Ishikawa (cell line): Measurements from ENCODE around the gene SLC28A3.
A peak's percentile ranks its signal among the peaks of the same experiment; 100 is the strongest.

ENCODE experiments used
- CEBPB ChIP-seq: IDR thresholded peaks from 2 replicates; pipeline ENCODE4 v1.6.1; 2012
- CREB1 ChIP-seq: IDR thresholded peaks from 2 replicates; pipeline ENCODE4 v1.6.1; 2012; ENCODE audit warnings: low read depth
- EGR1 ChIP-seq: IDR thresholded peaks from 2 replicates; pipeline ENCODE4 v1.6.1; 2012
- EP300 ChIP-seq: IDR thresholded peaks from 2 replicates; pipeline ENCODE4 v1.6.1; 2012; ENCODE audit warnings: borderline replicate concordance
- FOXM1 ChIP-seq: IDR thresholded peaks from 2 replicates; pipeline ENCODE4 v1.6.1; 2012; ENCODE audit warnings: low read depth, borderline replicate concordance
- NFIC ChIP-seq: IDR thresholded peaks from 2 replicates; pipeline ENCODE4 v1.6.1; 2012
- RAD21 ChIP-seq: IDR thresholded peaks from 2 replicates; pipeline ENCODE4 v1.6.1; 2012; ENCODE audit warnings: low read depth
- TAF1 ChIP-seq: IDR thresholded peaks from 2 replicates; pipeline ENCODE4 v1.6.1; 2012; ENCODE audit warnings: low read depth, mild to moderate bottlenecking
- TCF12 ChIP-seq: IDR thresholded peaks from 2 replicates; pipeline ENCODE4 v1.6.1; 2012; ENCODE audit warnings: low read depth
- TEAD4 ChIP-seq: IDR thresholded peaks from 2 replicates; pipeline ENCODE4 v1.6.1; 2012
- YY1 ChIP-seq: IDR thresholded peaks from 2 replicates; pipeline ENCODE4 v1.6.1; 2012; ENCODE audit warnings: low read depth
- ZBTB7A ChIP-seq: IDR thresholded peaks from 2 replicates; pipeline ENCODE4 v1.6.1; 2012; ENCODE audit warnings: low read depth
- TF ChIP-seq, protein P1 (sequence below): IDR thresholded peaks from 2 replicates; pipeline ENCODE4 v1.6.1; 2012
- TF ChIP-seq, protein P2 (sequence below): IDR thresholded peaks from 2 replicates; pipeline ENCODE4 v1.6.1; 2012
- TF ChIP-seq, protein P3 (sequence below): IDR thresholded peaks from 2 replicates; pipeline ENCODE4 v1.6.1; 2012; ENCODE audit warnings: low read depth, mild to moderate bottlenecking

The SLC28A3 gene

DNA sequence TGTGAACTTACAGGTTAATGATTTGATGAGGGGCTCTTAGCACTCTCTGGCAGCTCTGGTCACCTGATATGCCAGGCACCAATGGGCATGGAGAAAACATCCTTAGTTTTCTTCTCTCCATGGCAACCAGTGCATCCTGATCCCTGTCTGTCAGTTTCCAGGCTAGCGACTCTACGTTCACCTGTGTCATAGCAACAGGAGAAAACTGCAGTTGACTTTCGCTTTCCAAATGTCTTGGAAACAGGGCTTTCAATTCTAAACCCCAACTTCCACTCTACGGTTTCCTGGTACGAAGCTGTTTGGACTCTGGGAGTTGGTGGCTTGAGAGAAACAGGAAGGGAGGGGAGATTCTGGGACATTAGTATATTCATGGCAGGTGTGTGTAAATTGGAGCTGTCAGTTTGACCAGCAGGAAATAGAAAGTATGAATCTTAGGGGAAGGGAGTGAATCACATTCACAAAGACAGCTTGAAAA, 74.4 kb downstream of the SLC28A3 start:
- TF ChIP-seq CREB1 (no peak), RAD21 (no peak), TCF12 (no peak)

DNA sequence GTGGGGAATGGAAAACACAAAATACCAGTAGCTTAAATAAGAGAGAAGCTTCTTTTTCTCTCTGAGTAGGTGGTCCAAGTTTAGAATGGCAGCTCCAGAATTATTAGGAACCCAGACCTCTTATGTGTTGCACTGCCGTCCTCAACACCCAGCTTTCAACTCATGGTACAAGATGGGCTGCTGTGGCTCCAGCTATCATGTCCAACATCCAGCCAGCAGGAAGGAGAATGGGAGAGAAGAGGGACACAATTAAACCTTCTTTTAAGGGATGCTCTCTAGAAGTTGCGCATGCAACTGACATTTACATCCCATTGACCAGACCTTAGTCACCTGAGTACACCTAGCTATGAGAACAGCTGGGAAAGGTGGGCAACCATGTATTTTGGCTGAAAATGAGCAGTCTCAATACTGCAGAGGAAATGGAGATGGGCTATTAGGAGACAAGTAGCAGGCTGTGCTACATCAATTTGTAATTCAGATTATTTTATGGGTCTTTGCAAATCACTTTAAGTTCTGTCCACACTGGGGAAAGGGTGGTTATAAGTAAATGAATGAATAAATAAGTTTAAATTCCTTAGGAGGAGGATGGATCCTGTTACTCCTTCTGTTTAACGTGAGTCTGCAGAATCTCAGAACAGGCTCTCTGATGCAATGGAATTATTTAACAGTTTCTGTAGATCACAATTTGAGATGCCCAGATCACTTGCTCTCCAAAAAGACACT, 76.1 kb downstream of the SLC28A3 start:
- TF ChIP-seq, protein P1, sequence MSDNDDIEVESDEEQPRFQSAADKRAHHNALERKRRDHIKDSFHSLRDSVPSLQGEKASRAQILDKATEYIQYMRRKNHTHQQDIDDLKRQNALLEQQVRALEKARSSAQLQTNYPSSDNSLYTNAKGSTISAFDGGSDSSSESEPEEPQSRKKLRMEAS: no peak
- no peak for TF ChIP-seq TAF1
- no peak for TF ChIP-seq TCF12
- no peak for TF ChIP-seq RAD21
- no peak for TF ChIP-seq CREB1

DNA sequence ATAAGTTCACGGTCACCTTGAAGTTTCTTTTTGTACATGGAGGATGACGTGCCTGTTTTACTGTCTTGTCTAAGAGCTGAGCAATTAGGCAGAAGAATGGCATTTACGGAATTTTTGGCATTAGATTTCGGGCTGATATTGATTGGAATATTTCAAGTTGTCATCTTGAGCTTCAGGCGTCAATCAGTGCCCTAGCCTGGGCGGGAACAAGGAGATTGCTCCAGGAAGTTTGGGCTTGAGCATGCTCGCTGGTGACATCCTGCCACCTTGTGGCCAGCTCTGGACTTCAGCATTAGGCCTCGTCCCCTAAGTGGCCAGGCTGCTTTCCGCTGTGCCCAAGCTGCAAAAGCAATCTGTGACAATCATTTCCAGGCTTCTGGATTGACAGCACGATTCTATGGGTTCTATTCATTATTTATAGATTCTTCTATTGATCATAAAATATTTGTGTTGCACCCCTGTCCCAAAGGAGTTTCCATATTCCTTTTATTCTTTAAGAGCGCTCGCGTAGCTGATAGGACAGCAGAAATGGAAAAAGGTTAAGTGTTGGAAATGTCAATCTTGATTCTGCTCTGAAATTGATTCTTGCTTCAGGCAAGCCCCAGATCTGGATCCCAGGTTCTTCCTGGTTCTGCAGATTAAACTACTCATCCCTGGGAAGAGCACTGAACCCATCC, 79.3 kb downstream of the SLC28A3 start:
- TF ChIP-seq CEBPB: no peak
- TF ChIP-seq, protein P1: peak; percentile 89
- peak; percentile 98 for TF ChIP-seq RAD21
- TF ChIP-seq ZBTB7A: no peak
- no peak for TF ChIP-seq EP300

DNA sequence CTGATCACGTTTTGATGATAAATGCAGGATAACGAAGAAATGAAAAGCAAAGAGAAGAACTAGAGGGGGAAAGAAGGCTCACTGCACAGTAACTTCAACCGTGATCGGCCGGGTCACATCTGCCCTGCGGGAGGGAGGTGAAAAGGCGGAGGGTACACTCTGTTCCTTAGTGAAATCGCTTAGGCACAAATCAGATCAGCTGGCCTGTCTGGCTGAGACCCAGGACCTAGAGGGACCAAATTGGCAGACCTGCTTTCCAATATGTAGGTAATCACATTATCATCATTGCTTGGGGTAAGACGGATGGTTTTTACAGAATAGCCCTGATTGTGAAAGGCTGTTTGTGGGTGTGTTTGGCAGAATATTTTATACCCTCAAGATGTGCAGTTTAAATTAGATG, 82.2 kb downstream of the SLC28A3 start:
- no peak for TF ChIP-seq TAF1
- TF ChIP-seq EP300: no peak
- TF ChIP-seq, protein P1: no peak
- no peak for TF ChIP-seq EGR1
- no peak for TF ChIP-seq RAD21
- no peak for TF ChIP-seq ZBTB7A
- no peak for TF ChIP-seq NFIC
- TF ChIP-seq TEAD4: no peak
- no peak for TF ChIP-seq CEBPB
- no peak for TF ChIP-seq TCF12
- TF ChIP-seq, protein P2, sequence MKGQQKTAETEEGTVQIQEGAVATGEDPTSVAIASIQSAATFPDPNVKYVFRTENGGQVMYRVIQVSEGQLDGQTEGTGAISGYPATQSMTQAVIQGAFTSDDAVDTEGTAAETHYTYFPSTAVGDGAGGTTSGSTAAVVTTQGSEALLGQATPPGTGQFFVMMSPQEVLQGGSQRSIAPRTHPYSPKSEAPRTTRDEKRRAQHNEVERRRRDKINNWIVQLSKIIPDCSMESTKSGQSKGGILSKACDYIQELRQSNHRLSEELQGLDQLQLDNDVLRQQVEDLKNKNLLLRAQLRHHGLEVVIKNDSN: no peak

DNA sequence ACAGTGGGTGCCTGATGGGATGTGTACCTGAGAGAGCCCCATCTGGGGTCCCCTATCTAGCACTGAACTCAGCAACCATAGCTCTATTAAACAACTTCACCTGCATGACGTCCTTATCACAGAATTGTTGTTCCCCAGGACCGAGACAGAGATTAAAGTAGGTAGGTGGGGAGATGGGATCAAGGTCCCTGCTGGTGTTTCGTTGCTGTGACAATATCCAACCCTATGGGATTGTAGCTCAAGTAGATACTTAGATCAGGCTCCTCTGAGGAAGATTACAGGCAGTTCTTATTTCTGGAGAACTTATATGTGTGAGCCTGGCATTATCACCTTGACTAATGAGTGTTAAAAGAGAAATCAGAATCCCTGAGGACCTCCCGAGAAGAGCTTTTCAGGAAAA, 84.9 kb downstream of the SLC28A3 start:
- TF ChIP-seq EGR1: no peak
- TF ChIP-seq CEBPB: no peak

DNA sequence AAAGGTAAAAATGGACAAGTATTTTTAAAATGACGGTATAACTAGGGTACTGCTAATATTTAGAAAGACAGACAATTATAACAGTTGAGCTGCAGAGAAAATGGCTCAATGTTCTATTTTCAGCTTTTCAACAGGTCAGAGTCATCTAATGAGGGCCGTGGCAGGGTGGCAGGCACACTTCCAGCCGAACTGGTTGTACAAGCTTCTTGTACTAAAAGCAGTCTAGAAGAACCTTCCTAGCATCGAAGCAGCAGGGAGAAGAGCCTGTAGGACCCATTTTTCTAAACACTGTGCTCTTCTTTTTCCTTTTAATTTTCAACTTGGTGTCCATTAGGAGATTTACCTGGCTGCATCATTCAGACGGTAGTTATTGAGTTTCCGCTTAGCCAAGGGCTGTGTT, 85.6 kb downstream of the SLC28A3 start:
- TF ChIP-seq, protein P2: no peak
- TF ChIP-seq CEBPB (no peak), TEAD4 (no peak), EGR1 (no peak), CREB1 (no peak), NFIC (no peak), RAD21 (no peak), EP300 (no peak), FOXM1 (no peak), YY1 (no peak), TAF1 (no peak)
- TF ChIP-seq, protein P3, sequence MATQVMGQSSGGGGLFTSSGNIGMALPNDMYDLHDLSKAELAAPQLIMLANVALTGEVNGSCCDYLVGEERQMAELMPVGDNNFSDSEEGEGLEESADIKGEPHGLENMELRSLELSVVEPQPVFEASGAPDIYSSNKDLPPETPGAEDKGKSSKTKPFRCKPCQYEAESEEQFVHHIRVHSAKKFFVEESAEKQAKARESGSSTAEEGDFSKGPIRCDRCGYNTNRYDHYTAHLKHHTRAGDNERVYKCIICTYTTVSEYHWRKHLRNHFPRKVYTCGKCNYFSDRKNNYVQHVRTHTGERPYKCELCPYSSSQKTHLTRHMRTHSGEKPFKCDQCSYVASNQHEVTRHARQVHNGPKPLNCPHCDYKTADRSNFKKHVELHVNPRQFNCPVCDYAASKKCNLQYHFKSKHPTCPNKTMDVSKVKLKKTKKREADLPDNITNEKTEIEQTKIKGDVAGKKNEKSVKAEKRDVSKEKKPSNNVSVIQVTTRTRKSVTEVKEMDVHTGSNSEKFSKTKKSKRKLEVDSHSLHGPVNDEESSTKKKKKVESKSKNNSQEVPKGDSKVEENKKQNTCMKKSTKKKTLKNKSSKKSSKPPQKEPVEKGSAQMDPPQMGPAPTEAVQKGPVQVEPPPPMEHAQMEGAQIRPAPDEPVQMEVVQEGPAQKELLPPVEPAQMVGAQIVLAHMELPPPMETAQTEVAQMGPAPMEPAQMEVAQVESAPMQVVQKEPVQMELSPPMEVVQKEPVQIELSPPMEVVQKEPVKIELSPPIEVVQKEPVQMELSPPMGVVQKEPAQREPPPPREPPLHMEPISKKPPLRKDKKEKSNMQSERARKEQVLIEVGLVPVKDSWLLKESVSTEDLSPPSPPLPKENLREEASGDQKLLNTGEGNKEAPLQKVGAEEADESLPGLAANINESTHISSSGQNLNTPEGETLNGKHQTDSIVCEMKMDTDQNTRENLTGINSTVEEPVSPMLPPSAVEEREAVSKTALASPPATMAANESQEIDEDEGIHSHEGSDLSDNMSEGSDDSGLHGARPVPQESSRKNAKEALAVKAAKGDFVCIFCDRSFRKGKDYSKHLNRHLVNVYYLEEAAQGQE: no peak
- TF ChIP-seq, protein P1: no peak

DNA sequence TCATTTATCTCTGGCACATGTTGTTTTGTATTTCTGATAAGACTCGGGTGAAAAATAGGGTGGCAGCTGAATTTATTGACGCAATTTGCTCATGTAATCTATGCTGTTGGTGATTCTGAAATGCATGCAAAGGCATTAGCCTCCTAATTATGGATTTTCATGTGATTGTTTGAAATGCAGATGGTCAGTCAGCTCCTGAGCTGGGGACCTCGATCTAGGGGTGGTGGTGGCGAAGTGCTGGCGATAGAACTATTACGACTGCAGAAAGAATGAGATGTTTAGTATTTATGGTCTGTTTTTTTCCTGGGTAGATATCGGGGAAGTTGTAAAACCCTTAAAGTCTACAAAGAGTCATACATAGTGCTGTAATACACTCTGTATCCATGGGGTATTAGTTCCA, 88.6 kb downstream of the SLC28A3 start:
- TF ChIP-seq, protein P1: no peak
- TF ChIP-seq, protein P3: no peak
- TF ChIP-seq EGR1 (no peak), YY1 (no peak), NFIC (no peak), FOXM1 (no peak), ZBTB7A (no peak), EP300 (no peak), TCF12 (no peak), CEBPB (no peak), TAF1 (no peak), RAD21 (no peak)
- TF ChIP-seq, protein P2: no peak
